ENCODE measurements around the gene CDX1. TPM values are rescaled to one million over a fixed set of nuclear protein-coding genes. Genes with fewer than 3 reads are reported as not detected.

The CDX1 gene
- total RNA-seq, 1 experiment from 2014 or later = 0.22 TPM

GRCh38 chr5:150190987-150191386 is 24.4 kb downstream of the CDX1 start:
- WGBS (ENCODE audit: extremely low coverage, insufficient read length, low lambda C conversion rate) = no CpG with 5 or more reads among the region's 2 CpGs
- peaks cover 16 to 24% of the 10 kb centered on the region in 2 experiments for H3K4me1 Mint-ChIP-seq
- no peak overlapping the region for H2AFZ ChIP-seq (ENCODE audit: low read length)
- H3K27ac Mint-ChIP-seq = no peak overlapping the region
- no peak overlapping the region for H4K91ac ChIP-seq (ENCODE audit: insufficient read length, low read depth, low read length)
- peaks cover 39% of the 10 kb centered on the region for H3K27me3 ChIP-seq (ENCODE audit: insufficient read depth, low read length)
- no peak for DNase-seq
- H3K9me3 ChIP-seq (ENCODE audit: control insufficient read depth, low read depth, low read length) = no peaks in the 10 kb centered on the region
- no peak overlapping the region for H3K14ac ChIP-seq (ENCODE audit: insufficient read depth, low read length)
- H3K9ac ChIP-seq (ENCODE audit: extremely low read depth, insufficient read length, low read length) = no peak overlapping the region
- no peaks in the 10 kb centered on the region for H4K20me1 ChIP-seq (ENCODE audit: control insufficient read depth, insufficient read depth, insufficient read length)
- H3T11ph ChIP-seq (ENCODE audit: low read length) = no peak overlapping the region
- no peak overlapping the region for H3K56ac ChIP-seq (ENCODE audit: insufficient read length, low read depth, low read length)
- no peak overlapping the region for H3K23ac ChIP-seq (ENCODE audit: insufficient read length, low read depth, low read length)
- no peak overlapping the region for H3K27ac ChIP-seq (ENCODE audit: insufficient read length, low read depth, low read length)
- H3K36me3 Mint-ChIP-seq (ENCODE audit: insufficient read depth in 1 of 3, low read depth in 3 of 3) = no peaks in the 10 kb centered on the region
- peak overlapping the region in 1 of 2 experiments; percentile 60; a peak in 2 of 5 replicates for H3K4me3 Mint-ChIP-seq
- H3K23me2 ChIP-seq (ENCODE audit: insufficient read length, low read depth, low read length, poor library complexity, severe bottlenecking) = peaks cover 9% of the 10 kb centered on the region
- H2BK15ac ChIP-seq (ENCODE audit: low read depth, low read length) = no peak overlapping the region
- no peak for TF ChIP-seq CTCF (conservative IDR thresholded peaks at IDR 0.05)
- peaks cover 4% of the 10 kb centered on the region; the same call in 1 of the 2 replicates for H3K4me1 ChIP-seq (ENCODE audit: insufficient read depth, low read length)
- no peak overlapping the region for H3K4me2 ChIP-seq (ENCODE audit: insufficient read depth, insufficient read length, low read length)
- no peaks in the 10 kb centered on the region for H3K79me1 ChIP-seq (ENCODE audit: insufficient read depth, low read depth, low read length, poor library complexity, severe bottlenecking)
- H2BK5ac ChIP-seq (ENCODE audit: insufficient read length, low read length) = no peak overlapping the region
- H2BK120ac ChIP-seq (ENCODE audit: low read depth, low read length, poor library complexity, severe bottlenecking) = no peak overlapping the region
- H3K4ac ChIP-seq (ENCODE audit: low read depth, low read length) = no peak overlapping the region
- no peak overlapping the region for H3K18ac ChIP-seq (ENCODE audit: insufficient read length, low read depth, low read length)
- no peak overlapping the region for H4K5ac ChIP-seq (ENCODE audit: insufficient read length, low read depth, low read length)
- H3K79me2 ChIP-seq (ENCODE audit: insufficient read depth, low read length) = no peaks in the 10 kb centered on the region
- H4K8ac ChIP-seq (replicated peaks; ENCODE audit: insufficient read length, low read depth, low read length) = no peak overlapping the region
- H2AK5ac ChIP-seq (ENCODE audit: insufficient read length, low read length) = no peak overlapping the region
- no peaks in the 10 kb centered on the region for H3K9me3 Mint-ChIP-seq
- no peak overlapping the region for H2BK20ac ChIP-seq (ENCODE audit: low read depth, low read length, poor library complexity, severe bottlenecking)
- peaks cover 97% of the 10 kb centered on the region for H3K27me3 Mint-ChIP-seq (ENCODE audit: low read depth)
- no peak overlapping the region for H2BK12ac ChIP-seq (ENCODE audit: insufficient read length, low read depth, low read length)

Data from H9 (cell line).